ENCODE data around the gene SRGAP3.
A peak's percentile ranks its signal among the peaks of the same experiment; 100 is the strongest.

SRGAP3 gene

DNA sequence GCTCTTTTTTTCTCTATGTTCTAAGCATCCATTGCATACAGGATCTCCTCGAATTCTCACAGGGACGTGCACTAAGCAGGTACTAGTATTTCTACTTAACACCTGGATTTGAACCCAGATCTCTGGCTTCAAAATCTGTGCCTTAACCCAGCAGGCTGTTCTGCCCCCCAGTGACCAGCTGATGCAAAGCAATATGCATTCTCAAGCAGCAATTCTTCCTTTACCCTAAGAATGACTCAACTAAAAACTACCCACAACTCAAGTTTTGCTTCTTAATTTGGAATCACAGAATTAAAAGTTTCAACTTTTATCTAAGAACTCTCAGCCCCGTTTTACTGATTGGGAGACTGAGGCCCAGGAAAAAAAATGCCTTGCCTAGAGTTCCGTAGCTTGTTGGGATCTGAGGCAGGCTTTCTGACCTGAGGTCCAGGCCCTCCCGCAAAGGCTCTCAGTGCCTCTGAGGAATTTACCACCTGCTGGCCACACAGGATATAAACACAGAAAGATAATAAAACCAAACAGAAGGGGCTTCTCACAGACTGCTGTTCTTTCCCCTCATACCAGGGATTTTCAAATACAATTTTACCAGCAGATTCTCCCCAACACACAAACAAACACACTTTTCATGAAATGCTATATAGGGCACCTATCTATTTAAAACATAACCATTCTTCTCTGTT lies 170.7 kb downstream of the SRGAP3 start:
- no peak for DNase-seq

DNA sequence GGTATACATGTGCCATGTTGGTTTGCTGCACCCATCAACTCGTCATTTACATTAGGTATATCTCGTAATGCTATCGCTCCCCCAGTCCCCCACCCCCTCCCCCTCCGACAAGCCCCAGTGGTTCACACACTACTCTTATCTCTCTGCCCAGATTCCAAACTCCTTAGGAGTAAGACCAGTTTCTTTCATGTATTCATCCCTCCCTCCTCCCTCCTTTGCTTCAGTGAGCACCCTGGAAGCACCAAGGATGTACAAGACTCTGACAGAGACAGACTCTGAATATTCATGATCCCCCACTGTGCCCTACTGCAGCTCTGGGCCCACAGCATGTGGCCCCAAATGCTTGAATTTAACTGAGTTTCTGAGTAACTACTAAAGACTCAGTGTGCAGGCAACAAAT lies 172.4 kb downstream of the SRGAP3 start:
- DNase-seq, result no peak

- DNase-seq, result no peak
Measured at GRCh38 chr3:9075762-9076161, 173.7 kb downstream of the SRGAP3 start.

DNA sequence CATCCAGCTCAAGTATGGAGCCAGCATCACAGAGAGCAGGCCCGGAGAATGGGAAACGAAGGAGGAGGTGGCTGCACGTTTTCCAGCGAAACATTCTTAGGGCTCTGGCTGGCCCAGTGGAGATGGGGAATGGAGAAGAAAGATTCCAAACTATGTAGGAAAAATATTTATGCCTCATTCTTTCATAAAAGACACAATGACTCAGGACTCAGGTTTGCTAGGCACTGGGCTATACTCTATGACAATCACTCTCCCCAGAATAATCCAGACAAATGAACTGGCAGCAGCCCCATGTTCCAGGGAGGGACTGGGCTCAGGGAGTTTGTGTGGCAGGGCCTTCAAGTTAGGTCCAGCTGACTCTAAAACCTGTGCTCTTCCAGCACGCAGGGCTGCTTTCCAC lies 175.4 kb downstream of the SRGAP3 start:
- peak; percentile 83 for DNase-seq

GRCh38 chr3:9072667-9073009 lies 176.8 kb downstream of the SRGAP3 start:
- no peak for DNase-seq

DNA sequence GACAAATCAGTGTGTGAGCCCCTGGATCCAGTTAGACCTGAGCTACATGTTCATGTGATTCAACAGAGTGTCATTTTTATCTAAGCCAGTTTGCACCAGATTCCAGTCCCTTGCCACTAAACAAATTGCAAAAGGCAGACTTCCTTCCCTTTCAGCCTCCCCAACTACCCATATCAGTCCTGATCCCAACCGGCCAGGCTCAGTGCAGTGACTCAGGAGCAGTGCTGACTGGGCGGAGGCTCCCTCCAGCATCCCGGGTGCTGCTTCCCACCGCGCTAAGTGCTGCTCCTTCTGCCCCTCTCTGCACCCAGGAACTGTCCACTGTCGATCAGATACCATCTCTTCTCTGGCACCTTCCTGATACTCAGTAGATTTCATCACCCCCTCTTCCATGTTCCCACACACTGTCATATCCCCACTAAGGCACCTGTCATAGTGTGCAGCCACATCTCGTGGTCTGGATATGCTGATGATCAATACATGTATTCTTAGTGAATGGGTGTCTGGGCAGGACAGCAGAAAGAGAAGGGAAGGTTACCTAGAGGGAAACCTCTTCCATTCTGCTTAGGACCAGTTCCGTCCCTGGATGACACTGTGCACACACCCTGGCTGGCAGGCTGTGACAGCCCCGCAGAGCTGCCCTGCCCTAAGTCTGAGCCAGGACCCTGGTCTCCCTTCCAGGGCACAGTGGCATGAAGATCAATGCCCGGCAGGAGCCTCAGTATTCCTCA lies 177.3 kb downstream of the SRGAP3 start:
- no peak for DNase-seq

DNA sequence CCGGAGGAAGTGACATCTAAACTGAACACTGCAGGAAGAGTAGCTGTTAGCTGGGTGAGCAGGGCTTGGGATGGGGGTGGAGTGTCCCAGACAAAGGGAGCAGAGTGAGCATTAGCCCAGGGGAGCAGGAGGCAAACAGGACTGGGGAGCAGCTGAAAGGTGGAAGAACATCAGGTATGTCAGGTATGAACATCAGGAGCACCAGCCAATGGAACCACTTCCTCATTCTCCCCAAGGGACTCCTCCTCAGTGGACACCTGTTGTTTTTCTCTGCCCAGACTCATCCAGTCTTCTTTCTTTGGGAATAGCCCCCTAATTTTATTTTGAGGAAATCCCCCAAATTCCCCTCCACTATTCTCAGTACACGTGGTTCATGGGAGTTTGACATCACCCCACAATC lies 178.5 kb downstream of the SRGAP3 start:
- no peak for DNase-seq

DNA sequence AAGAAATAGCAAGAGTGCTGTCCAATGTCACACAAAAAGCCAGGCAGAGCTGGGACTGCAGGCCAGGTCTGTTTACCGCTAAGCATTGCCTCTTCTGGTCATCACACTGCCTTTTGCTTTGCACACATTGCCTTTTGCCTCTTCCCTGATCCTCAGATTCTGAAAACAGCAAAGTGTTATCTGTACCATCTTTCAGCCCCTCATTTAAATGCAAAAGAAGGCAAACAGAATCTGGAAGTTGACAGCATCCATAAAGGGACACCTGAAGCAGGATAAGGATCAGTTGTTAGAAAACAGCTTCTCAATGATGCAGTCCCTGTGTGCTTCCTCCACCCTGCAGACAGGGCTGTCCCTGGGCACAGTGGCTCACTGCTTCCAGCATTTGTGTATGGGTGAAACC lies 179.5 kb downstream of the SRGAP3 start:
- DNase-seq, result no peak

GRCh38 chr3:9068051-9068450 lies 181.4 kb downstream of the SRGAP3 start:
- no peak for DNase-seq

DNA sequence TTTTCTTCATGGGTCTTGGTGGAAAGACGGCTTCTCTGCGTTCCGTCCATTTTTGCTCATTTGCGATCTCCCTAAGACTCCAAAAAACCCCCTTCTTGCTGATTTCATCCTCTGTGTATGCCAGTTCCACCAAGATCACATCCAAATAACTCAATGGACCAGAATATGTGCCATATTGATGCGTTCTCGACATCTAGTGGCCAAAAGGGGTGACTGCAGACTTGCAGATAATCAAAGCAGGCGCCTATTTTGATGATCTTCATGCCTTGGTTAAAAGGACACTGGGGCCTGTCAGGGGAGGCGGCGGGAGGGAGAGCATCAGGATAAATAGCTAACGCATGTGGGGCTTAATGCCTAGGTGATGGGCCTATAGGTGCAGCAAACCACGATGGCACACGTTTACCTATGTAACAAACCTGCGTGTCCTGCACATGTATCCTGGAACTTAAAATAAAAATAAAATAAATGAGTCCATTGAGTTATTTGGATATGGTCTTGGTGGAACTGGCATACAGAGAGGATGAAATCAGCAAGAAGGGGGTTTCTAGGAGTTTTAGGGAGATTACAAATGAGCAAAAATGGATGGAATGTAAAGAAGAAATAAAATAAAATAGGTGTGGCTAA lies 182.0 kb downstream of the SRGAP3 start:
- peak; percentile 67 for DNase-seq

- DNase-seq, result no peak
Measured at GRCh38 chr3:9066775-9067174, 182.7 kb downstream of the SRGAP3 start.

DNA sequence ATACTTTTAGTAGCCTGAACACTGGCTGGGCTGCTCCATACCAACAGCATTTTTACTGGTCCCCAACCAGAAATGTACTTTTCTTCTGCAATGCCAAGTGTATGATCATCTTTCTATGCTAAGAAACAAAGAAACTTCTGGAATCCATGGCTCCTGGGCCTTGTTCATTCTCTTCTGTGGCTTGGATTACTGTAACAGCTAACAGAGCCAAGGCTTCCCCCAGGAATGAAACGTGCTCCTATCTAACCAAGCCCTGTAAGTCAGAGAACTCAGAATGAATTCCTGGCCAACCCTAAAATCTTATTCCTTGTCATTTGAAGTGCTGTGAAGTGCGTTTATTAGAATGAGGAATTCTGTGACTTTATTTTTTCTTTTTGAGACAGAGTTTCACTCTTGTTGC lies 183.3 kb downstream of the SRGAP3 start:
- DNase-seq, result peak; percentile 27

- peak; percentile 24 for DNase-seq
Measured at GRCh38 chr3:9064850-9065249, 184.6 kb downstream of the SRGAP3 start.

DNA sequence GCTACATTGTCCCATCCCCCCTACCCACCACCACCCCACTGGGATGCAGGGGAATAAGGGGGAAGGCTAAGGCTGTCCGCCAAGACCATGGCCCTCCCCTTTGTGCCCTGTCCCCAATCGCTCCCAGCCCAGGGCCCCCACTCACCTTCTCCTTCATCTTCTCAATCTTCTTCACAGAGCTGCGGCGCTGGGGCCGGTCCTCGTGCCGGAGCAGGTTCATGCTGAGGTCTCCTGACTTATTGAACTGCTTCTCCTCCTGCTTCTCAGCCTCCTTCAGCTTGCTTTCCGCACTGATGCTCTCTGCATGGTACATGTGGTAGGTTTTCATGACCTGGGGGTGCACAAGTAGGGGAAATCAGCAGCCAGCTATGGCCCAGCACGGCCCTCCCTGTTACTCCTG lies 185.2 kb downstream of the SRGAP3 start:
- DNase-seq, result no peak

DNA sequence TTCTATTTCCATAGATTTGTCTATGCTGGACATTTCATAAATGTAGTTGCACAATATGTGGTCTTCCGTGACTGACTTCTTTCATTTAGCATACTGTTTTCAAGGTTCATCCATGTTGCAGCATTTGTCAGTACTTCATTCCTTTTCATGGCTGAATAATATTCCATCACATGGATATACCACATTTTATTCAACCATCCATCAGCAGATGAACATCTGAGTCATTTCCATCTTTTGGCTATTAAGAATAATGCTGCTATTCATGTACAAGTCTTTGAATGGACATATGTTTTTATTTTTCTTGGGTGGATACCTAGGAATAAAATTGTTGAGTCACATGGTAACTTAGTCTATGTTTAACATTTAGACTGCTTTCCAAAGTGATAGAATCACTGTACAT lies 186.9 kb downstream of the SRGAP3 start:
- no peak for DNase-seq

DNA sequence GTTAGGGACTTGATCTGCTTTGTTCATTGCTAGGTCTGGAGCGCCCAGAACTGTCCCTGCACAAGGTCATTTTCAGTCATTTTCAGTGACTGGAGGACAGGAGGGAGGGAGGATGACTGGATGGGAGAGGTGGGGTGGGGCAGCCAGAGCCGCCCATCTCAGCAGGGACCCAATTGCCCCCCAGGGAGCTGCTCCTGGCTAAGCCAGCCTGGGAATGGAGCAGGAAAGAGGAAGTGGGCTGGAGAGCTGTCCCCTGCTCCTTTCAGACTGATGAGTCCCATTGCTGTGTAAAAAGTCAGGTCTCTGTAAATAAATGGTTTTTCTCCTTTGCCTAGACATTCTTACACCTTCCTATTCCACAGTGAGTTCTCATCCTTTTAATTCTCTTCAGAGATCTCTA lies 187.8 kb downstream of the SRGAP3 start:
- no peak for DNase-seq

- DNase-seq, result no peak
Measured at GRCh38 chr3:9059489-9060400, 189.7 kb downstream of the SRGAP3 start.

DNA sequence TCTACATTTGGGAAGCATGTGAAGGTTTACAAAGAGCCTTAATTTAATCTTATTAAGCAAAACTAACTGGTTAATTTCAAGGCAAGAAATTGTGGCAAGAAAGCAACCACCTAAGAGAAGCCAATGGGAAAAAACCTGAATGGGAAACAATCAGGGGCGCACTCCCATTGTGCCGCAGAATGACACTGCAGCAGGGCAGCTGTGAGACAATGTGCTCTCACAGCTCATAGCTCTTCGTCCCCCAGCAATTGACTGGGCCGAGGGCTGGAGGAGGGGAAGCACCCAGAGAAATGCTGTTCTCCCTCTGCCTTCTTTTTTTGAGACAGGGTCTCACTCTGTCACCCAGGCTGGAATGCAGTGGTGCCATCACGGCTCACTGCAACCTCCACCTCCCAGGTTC lies 192.9 kb downstream of the SRGAP3 start:
- DNase-seq, result no peak

DNA sequence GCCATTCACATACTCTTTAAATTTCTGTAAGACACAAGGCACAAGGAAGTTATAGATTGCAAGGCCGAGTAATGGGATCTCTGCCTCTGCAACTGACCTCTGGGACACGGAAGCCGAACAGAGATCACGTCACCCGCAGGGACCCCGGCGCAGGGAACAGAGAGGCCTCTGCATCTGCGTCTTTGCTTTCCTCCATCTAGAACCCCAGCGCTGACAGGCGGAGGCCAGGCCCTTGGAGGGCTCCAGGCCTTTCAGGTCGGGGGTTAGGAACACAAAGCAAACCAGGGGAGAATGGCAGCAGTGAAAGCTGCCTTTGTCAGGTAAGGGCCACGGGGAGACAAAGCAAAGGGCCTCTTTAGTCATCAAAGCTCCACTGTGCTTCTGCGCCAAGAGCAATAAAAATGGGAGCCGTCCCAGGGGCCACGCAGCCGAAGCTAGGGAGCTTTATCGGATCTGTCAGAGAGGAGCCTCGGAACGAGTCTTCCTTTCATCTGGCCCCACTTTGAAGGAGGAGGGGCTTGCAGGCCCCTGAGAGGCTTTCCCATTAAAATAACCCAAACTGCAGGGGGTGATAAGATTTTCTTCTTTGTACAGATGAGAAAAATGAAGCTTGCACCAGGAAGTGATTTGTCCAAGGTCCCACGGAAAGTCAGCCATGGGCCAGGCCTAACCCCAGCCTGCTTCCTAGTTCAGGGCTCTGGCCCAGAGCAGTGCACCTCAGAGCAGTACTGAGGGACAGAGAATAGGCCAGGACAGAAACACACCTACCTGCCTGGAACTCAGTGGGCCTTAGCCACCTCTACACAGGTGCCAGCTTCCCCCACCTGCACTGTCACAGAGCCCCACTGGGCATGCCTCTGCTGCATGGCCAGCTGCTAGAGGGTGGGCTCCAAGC lies 201.7 kb downstream of the SRGAP3 start:
- no peak for DNase-seq

DNA sequence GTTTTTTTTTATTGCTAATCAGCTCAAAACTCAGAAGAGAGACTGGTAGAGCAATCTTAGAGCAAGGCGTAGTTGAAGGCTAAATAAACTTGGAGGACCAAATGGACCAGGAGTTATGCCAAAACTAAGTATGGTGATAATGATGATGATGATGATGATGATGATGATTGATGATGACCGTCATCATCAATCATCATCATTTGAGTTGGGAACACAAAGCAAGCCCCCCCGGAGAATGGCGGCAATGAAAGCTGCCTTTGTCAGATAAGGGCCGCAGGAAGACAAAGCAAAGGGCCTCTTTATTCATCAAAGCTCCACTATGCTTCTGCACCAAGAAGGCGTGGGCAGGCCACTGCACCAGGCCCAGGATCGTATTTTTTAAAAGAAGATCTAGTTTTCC lies 204.1 kb downstream of the SRGAP3 start:
- no peak for DNase-seq

DNA sequence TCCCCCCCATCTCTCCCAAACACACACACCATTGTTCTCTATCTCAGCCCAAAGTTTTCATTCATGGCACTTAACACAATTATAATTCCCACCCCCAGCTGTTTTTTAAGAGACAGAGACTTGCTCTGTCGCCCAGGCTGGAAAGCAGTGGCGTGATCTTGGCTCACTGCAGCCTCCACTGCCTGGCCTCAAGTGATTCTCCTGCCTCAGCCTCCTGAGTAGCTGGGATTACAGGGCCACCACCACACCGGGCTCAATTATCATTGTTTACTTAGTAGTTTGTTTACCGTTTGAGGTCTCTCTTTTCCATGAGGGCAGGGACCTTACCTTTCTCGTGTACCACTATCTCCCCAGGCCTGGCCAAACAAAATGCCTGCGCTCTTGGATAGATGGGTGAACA lies 206.4 kb downstream of the SRGAP3 start:
- DNase-seq, result no peak

DNA sequence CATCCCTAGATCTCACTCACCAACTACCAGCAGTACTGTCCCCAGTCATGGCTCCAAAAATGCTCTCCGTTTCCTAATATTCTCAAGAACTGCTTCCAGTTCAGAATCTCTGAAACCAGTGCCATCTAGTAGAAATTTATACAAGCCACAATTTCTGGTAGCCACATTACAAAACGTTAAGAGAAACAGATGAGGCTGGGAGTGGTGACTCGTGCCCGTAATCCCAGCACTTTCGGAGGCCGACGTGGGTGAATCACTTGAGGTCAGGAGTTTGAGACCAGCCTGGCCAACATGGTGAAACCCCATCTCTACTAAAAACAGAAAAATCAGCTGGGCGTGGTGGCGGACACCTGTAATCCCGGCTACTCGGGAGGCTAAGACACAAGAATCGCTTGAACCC lies 207.8 kb downstream of the SRGAP3 start:
- no peak for DNase-seq

All from fibroblast of skin of abdomen (primary cell).